Coronary artery (tissue), 2 donors: Measurements from ENCODE around the gene DBI.
"Not testable (repeated sequence)": the region's sequence is repeated elsewhere in the genome, so short reads cannot be mapped to it uniquely, and the experiment has no call there.

Experiments used
- DNase-seq: peaks from one replicate; pipeline ENCODE4 v3.0.0-alpha.2; 2017; ENCODE audit warnings: low spot score
- H3K27ac ChIP-seq, 2 donors: fragments of 200-600 bp; sonication (generic); one replicate each; pipeline ENCODE4 v1.5.1; 2016 to 2019
- H3K4me3 ChIP-seq: fragments of 200-600 bp; sonication (generic); 2 replicates; pipeline ENCODE4 v1.5.1; 2016; ENCODE audit warnings: mild to moderate bottlenecking, moderate library complexity
- CTCF ChIP-seq: fragments of 200-600 bp; sonication (generic); IDR thresholded peaks from one replicate; pipeline ENCODE4 v1.5.1; 2019; ENCODE audit warnings: antibody characterized with exemption

The DBI gene

GRCh38 chr2:119397196-119397595, 30.4 kb downstream of the DBI start:
- H3K27ac ChIP-seq, result no peak overlapping the region
- H3K4me3 ChIP-seq, result no peak overlapping the region
- TF ChIP-seq CTCF, result no peak
- no peak for DNase-seq

GRCh38 chr2:119402106-119402505, 35.3 kb downstream of the DBI start:
- H3K27ac ChIP-seq, result no peak overlapping the region
- no peak for TF ChIP-seq CTCF
- DNase-seq, result no peak
- H3K4me3 ChIP-seq, result no peak overlapping the region

- no peak overlapping the region for H3K27ac ChIP-seq
- TF ChIP-seq CTCF, result no peak
- H3K4me3 ChIP-seq, result no peak overlapping the region
- no peak for DNase-seq
These were observed 36.1 kb downstream of the DBI start for GRCh38 chr2:119402645-119403560.

DNA sequence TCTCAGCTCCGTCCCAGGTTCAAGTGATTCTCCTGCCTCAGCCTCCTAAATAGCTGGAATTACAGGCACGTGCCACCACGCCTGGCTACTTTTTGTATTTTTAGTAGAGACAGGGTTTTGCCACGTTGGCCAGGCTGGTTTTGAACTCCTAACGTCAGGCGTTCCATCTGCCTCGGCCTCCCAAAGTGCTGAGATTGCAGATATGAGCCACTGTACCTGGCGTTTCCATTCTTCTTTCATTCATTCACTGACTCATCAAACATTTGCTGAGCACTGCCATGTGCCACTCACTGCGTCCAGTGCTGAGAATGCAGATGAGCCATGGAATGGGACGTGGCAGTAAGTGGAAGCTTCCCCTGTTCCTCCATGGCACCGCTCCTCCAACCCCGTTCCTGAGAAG, 36.8 kb downstream of the DBI start:
- DNase-seq, result not testable (repeated sequence)

GRCh38 chr2:119405151-119405550, 38.4 kb downstream of the DBI start:
- no peak overlapping the region for H3K27ac ChIP-seq
- TF ChIP-seq CTCF, result no peak
- H3K4me3 ChIP-seq, result no peak overlapping the region
- no peak for DNase-seq

More for the DNA sequence above, 36.8 kb downstream of the DBI start:
- H3K27ac ChIP-seq, H3K4me3 ChIP-seq: not testable (repeated sequence)

GRCh38 chr2:119407430-119408220, 40.8 kb downstream of the DBI start:
- no peak overlapping the region for H3K4me3 ChIP-seq
- DNase-seq, result no peak
- TF ChIP-seq CTCF, result peak; percentile 84
- no peak overlapping the region for H3K27ac ChIP-seq

- no peak for DNase-seq
- Histone ChIP-seq H3K27ac (no peak overlapping the region), H3K4me3 (no peak overlapping the region)
- TF ChIP-seq CTCF, result no peak
These were observed 41.4 kb downstream of the DBI start for GRCh38 chr2:119408221-119408619.
